Nephron progenitor cell (in vitro differentiated cells): ENCODE measurements around the gene SMC1B.

Experiments
- DNase-seq: peaks from one replicate; pipeline ENCODE4 v3.0.0; 2021
- H3K27ac Mint-ChIP-seq: 2 replicates; pipeline ENCODE4 v1.8.0; 2021; ENCODE audit warnings: mild to moderate bottlenecking, moderate library complexity, mixed read lengths
- H3K27me3 Mint-ChIP-seq: 2 replicates; pipeline ENCODE4 v1.8.0; 2021; ENCODE audit warnings: mild to moderate bottlenecking, low read depth, mixed read lengths; ENCODE audit not compliant: poor library complexity
- H3K36me3 Mint-ChIP-seq: 2 replicates; pipeline ENCODE4 v1.8.0; 2021; ENCODE audit warnings: low read depth, mixed read lengths
- H3K4me1 Mint-ChIP-seq: 2 replicates; pipeline ENCODE4 v1.8.0; 2021; ENCODE audit warnings: mixed read lengths
- H3K4me3 Mint-ChIP-seq: 2 replicates; pipeline ENCODE4 v1.8.0; 2021; ENCODE audit warnings: mild to moderate bottlenecking, moderate library complexity, mixed read lengths
- H3K9me3 Mint-ChIP-seq: 2 replicates; pipeline ENCODE4 v1.8.0; 2021; ENCODE audit warnings: mild to moderate bottlenecking, moderate library complexity, mixed read lengths
- TF ChIP-seq, protein P1 (sequence below): fragments of 200-600 bp; sonication (generic); IDR thresholded peaks from 2 replicates; pipeline ENCODE4 v1.5.0; 2021; ENCODE audit warnings: antibody characterized with exemption

Gene SMC1B

GRCh38 chr22:45314054-45314721 is 99.2 kb downstream of the SMC1B start:
- Mint-ChIP-seq H3K4me1 (peaks cover 42% of the 10 kb centered on the region), H3K27ac (no peak overlapping the region), H3K36me3 (peaks cover 9% of the 10 kb centered on the region), H3K27me3 (peaks cover 11% of the 10 kb centered on the region), H3K9me3 (no peaks in the 10 kb centered on the region), H3K4me3 (no peak overlapping the region)
- no peak for DNase-seq
- TF ChIP-seq, protein P1, sequence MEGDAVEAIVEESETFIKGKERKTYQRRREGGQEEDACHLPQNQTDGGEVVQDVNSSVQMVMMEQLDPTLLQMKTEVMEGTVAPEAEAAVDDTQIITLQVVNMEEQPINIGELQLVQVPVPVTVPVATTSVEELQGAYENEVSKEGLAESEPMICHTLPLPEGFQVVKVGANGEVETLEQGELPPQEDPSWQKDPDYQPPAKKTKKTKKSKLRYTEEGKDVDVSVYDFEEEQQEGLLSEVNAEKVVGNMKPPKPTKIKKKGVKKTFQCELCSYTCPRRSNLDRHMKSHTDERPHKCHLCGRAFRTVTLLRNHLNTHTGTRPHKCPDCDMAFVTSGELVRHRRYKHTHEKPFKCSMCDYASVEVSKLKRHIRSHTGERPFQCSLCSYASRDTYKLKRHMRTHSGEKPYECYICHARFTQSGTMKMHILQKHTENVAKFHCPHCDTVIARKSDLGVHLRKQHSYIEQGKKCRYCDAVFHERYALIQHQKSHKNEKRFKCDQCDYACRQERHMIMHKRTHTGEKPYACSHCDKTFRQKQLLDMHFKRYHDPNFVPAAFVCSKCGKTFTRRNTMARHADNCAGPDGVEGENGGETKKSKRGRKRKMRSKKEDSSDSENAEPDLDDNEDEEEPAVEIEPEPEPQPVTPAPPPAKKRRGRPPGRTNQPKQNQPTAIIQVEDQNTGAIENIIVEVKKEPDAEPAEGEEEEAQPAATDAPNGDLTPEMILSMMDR, result no peak

DNA sequence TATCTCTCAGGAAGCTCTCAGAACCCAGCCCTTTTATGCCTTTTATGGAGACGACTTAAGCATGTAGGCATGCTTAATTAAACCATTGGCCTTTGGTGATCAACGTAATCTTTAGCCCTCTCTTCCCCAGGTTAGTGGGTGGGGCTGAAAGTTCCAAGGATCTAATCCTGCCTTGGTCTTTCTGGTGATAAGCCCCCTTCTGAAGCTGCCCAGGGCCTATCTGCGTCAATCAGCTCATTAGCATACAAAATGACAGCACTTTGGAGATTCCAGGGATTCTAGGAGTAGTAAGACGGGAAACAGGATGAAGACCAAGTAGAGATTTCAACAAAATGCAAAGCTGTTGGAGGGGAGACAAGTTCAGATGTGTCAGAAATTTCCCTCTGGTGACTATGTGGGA is 100.5 kb downstream of the SMC1B start:
- Mint-ChIP-seq H3K27ac (no peak overlapping the region), H3K4me3 (no peak overlapping the region), H3K36me3 (peaks cover 9% of the 10 kb centered on the region), H3K4me1 (peaks cover 38% of the 10 kb centered on the region), H3K9me3 (no peaks in the 10 kb centered on the region), H3K27me3 (peaks cover 17% of the 10 kb centered on the region)
- TF ChIP-seq, protein P1, result no peak
- no peak for DNase-seq

DNA sequence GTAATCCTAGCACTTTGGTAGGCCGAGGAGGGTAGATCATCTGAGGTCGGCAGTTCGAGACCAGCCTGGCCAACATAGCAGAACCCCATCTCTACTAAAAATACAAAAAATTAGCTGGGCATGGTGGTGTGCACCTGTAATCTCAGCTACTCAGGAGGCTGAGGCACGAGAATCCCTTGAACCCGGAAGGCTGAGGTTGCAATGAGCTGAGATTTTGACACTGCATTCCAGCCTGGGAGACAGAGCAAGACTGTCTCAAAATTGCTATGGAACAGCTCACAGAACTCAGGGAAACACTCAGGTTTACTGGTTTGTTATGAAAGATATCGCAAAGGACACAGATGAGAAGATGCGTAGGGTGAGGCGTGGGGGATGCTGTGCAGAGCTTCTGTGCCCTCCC is 101.0 kb downstream of the SMC1B start:
- TF ChIP-seq, protein P1, result no peak
- Mint-ChIP-seq H3K36me3 (peaks cover 9% of the 10 kb centered on the region), H3K4me1 (peaks cover 33% of the 10 kb centered on the region), H3K27ac (no peak overlapping the region), H3K4me3 (no peak overlapping the region), H3K27me3 (peaks cover 17% of the 10 kb centered on the region), H3K9me3 (no peaks in the 10 kb centered on the region)
- DNase-seq, result no peak

DNA sequence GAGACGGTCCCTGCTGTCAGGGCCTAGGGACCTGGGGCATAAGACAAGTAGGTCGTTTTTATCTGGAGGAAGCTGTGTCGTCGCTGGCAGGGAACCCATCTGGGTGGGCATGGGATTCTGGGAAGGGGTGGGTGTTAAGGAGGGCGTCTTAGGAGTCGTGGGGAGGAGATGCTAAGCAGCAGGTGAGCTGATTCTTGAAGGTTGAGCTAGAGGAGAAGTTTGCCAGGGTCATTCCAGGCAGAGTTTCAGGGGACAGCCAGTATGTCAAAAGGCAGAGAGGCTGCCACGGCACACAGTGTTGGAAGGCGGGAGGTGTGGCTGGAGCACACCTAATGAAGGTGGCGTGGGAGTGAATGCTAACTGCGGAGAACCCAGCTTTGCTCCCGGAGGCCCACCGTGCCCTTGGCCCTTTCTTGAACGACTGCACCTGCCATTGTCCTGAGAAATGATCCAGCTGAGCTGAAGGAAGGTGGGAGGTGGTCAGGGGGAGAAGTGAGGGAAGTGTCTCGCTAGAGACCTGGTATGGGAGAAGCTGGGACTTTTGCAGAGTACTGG is 102.3 kb downstream of the SMC1B start:
- H3K4me1 Mint-ChIP-seq, result peaks cover 33% of the 10 kb centered on the region
- TF ChIP-seq, protein P1, result no peak
- no peak for DNase-seq
- peaks cover 17% of the 10 kb centered on the region for H3K27me3 Mint-ChIP-seq
- H3K4me3 Mint-ChIP-seq, result peak overlapping the region; percentile 85
- peaks cover 9% of the 10 kb centered on the region for H3K36me3 Mint-ChIP-seq
- H3K9me3 Mint-ChIP-seq, result no peaks in the 10 kb centered on the region
- H3K27ac Mint-ChIP-seq, result no peak overlapping the region

DNA sequence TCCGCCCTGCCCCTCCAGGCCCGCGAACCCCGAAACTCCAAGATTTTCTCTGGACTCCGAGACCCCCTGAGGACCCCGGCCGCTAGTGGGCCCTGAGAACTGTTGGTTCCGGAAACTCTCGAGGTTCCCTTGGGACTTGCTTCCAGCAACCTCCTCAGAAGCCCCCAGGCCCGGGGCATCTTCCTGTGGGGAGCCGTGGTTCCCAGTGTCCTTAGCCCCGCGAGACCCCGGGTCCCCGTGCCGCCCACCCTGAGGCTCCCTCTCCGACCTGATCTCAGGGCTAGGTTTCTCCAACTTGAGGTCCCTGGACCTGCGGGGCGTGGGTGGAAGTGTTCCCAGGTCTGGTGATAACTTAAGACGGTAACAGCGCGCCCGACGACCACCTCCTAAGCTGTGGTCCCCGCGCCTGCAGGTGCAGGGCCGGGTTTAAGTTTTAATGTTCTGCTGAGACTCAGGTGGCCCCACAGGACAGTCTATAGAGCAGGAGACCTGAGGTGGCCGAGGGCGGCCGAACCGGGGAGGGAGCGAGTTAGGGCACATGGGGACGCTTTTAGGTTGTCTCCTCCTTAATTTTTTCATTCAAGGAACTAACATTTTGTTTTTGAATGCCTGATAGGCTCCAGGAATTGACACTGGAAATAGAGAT is 102.9 kb downstream of the SMC1B start:
- peak; percentile 30 for DNase-seq
- Mint-ChIP-seq H3K4me1 (peaks cover 33% of the 10 kb centered on the region), H3K36me3 (peaks cover 9% of the 10 kb centered on the region), H3K4me3 (peak overlapping the region; percentile 85), H3K27ac (no peak overlapping the region), H3K27me3 (peaks cover 17% of the 10 kb centered on the region), H3K9me3 (no peaks in the 10 kb centered on the region)
- TF ChIP-seq, protein P1, result no peak
